ENCODE results near the gene PITPNM3.

DNA sequence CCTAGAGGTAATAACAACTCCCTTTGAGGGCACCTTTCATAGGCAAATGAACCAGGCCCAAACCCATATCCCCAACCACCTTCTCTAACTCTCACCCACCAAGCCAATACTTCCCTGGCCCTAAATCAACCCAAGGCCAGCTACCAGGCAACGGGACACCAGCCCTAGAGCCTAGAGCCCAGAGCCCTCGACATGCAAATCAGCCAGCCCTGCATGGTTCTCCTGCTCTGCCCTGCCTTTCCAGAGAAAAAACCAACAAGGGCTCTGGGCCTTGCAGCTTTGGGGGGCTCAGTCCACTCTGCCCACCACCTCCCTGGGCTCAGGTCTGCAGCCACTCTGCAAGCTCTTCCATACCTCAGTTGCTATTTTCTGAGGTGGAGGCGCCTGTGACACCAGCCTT lies 55.0 kb downstream of the PITPNM3 start:
- no peak for TF ChIP-seq CTCF (IDR thresholded peaks at IDR 0.05)
- TF ChIP-seq, protein P1, sequence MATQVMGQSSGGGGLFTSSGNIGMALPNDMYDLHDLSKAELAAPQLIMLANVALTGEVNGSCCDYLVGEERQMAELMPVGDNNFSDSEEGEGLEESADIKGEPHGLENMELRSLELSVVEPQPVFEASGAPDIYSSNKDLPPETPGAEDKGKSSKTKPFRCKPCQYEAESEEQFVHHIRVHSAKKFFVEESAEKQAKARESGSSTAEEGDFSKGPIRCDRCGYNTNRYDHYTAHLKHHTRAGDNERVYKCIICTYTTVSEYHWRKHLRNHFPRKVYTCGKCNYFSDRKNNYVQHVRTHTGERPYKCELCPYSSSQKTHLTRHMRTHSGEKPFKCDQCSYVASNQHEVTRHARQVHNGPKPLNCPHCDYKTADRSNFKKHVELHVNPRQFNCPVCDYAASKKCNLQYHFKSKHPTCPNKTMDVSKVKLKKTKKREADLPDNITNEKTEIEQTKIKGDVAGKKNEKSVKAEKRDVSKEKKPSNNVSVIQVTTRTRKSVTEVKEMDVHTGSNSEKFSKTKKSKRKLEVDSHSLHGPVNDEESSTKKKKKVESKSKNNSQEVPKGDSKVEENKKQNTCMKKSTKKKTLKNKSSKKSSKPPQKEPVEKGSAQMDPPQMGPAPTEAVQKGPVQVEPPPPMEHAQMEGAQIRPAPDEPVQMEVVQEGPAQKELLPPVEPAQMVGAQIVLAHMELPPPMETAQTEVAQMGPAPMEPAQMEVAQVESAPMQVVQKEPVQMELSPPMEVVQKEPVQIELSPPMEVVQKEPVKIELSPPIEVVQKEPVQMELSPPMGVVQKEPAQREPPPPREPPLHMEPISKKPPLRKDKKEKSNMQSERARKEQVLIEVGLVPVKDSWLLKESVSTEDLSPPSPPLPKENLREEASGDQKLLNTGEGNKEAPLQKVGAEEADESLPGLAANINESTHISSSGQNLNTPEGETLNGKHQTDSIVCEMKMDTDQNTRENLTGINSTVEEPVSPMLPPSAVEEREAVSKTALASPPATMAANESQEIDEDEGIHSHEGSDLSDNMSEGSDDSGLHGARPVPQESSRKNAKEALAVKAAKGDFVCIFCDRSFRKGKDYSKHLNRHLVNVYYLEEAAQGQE (IDR thresholded peaks at IDR 0.05; ENCODE audit: insufficient read depth in 1 of 2, low read depth in 2 of 2, low read length in 1 of 2) = no peak
- TF ChIP-seq POLR2AphosphoS5 (IDR thresholded peaks at IDR 0.05; ENCODE audit: low read depth, low read length) = no peak
- no peak for TF ChIP-seq TCF7L2 (IDR thresholded peaks at IDR 0.05; ENCODE audit: low read depth, low read length)
